ENCODE data around the gene NFATC3. TPM values are rescaled to one million over a fixed set of nuclear protein-coding genes. Genes with fewer than 3 reads are reported as not detected.

NFATC3 gene
- total and polyA plus RNA-seq, 11 donors, result 5.9 to 35.1 (median 24.2) TPM

GRCh38 chr16:68265078-68265920, 180.1 kb downstream of the NFATC3 start:
- Histone ChIP-seq H3K4me1 (peaks cover 0 to 76% (median 45%) of the 10 kb centered on the region in 12 donors), H3K9me3 (no peaks in the 10 kb centered on the region), H3K27ac (peak overlapping the region; percentile 86 to 100 (median 98)), H3K27me3 (no peaks in the 10 kb centered on the region), H3K36me3 (peaks cover 0 to 20% (median 7%) of the 10 kb centered on the region in 9 donors), H3K4me3 (peak overlapping the region; percentile 53 to 97 (median 90))
- DNase-seq (peak; percentile 54 to 74 (median 67)), ATAC-seq (peak; percentile 71 to 83 (median 72))
- intact Hi-C loops (cut with DNase I), result loop anchor here in 2 of 10 donors (2.0 kb wide), 2 partner anchors 20 to 46 kb away; partner anchors contain the start of genes PRMT7 (in 1 of the 2) and SLC7A6OS (in 1 of the 2)
- TF ChIP-seq POLR2A (IDR thresholded peaks at IDR 0.05) (peak in 1 of 2 donors; percentile 60), CTCF (IDR thresholded peaks at IDR 0.05) (no peak)
- WGBS, 4 donors, result 3 to 6% (median 5%) methylated on average over 23 of the region's 23 CpGs

GRCh38 chr16:68267612-68268405, 182.6 kb downstream of the NFATC3 start:
- DNase-seq (no peak), ATAC-seq (no peak)
- Histone ChIP-seq H3K27me3 (no peaks in the 10 kb centered on the region), H3K4me1 (peaks cover 0 to 82% (median 47%) of the 10 kb centered on the region in 12 donors), H3K4me3 (peak overlapping the region in 2 of 12 donors; percentile 6 to 32), H3K27ac (peak overlapping the region in 11 of 12 donors; percentile 13 to 100 (median 94)), H3K36me3 (peaks cover 0 to 26% (median 2%) of the 10 kb centered on the region in 9 donors), H3K9me3 (no peaks in the 10 kb centered on the region)
- intact Hi-C loops (cut with DNase I), result loop anchor here in 1 of 10 donors (1.0 kb wide), 1 partner anchor 13 kb away; no protein-coding TSS in a partner anchor
- TF ChIP-seq POLR2A (IDR thresholded peaks at IDR 0.05) (no peak), CTCF (IDR thresholded peaks at IDR 0.05) (no peak)
- WGBS, 4 donors, result 54 to 69% (median 61%) methylated on average over 6 of the region's 6 CpGs

GRCh38 chr16:68269793-68270192, 184.6 kb downstream of the NFATC3 start:
- H3K27me3 ChIP-seq, result no peaks in the 10 kb centered on the region
- DNase-seq (no peak), ATAC-seq (no peak)
- peak overlapping the region in 1 of 12 donors; percentile 32 for H3K4me3 ChIP-seq
- H3K27ac ChIP-seq, result peak overlapping the region in 8 of 12 donors; percentile 1 to 100 (median 42)
- peaks cover 0 to 92% (median 60%) of the 10 kb centered on the region in 12 donors for H3K4me1 ChIP-seq
- H3K9me3 ChIP-seq, result no peaks in the 10 kb centered on the region
- peaks cover 0 to 43% (median 22%) of the 10 kb centered on the region in 9 donors for H3K36me3 ChIP-seq
- TF ChIP-seq POLR2A (IDR thresholded peaks at IDR 0.05) (no peak), CTCF (IDR thresholded peaks at IDR 0.05) (no peak)
- WGBS, 4 donors, result 92 to 96% (median 95%) methylated on average over 4 of the region's 4 CpGs
- intact Hi-C loops (cut with DNase I), result no loop called here

Measured in heart left ventricle (tissue), 16 donors.